HS-5 (cell line): ENCODE results near the gene VANGL2.

Experiments used
- DNase-seq: peaks from one replicate; pipeline ENCODE4 v3.0.0-alpha.2; 2012; ENCODE audit warnings: low read depth

The VANGL2 gene

GRCh38 chr1:160428053-160428452 is 27.7 kb downstream of the VANGL2 start:
- no peak for DNase-seq

- peak; percentile 24 for DNase-seq
Measured at GRCh38 chr1:160428655-160429054, 28.3 kb downstream of the VANGL2 start.

GRCh38 chr1:160429125-160429561 is 28.8 kb downstream of the VANGL2 start:
- DNase-seq = no peak

GRCh38 chr1:160429702-160430535 is 29.6 kb downstream of the VANGL2 start:
- DNase-seq = no peak

GRCh38 chr1:160431006-160431405 is 30.6 kb downstream of the VANGL2 start:
- DNase-seq = no peak

GRCh38 chr1:160431571-160431970 is 31.2 kb downstream of the VANGL2 start:
- no peak for DNase-seq

- DNase-seq = no peak
Measured at GRCh38 chr1:160432371-160432786, 32.0 kb downstream of the VANGL2 start.

- DNase-seq = no peak
Measured at GRCh38 chr1:160436966-160437365, 36.6 kb downstream of the VANGL2 start.

GRCh38 chr1:160437432-160438316 is 37.3 kb downstream of the VANGL2 start:
- no peak for DNase-seq

GRCh38 chr1:160438317-160438918 is 38.1 kb downstream of the VANGL2 start:
- DNase-seq = no peak

GRCh38 chr1:160438935-160439334 is 38.6 kb downstream of the VANGL2 start:
- no peak for DNase-seq

- no peak for DNase-seq
Measured at GRCh38 chr1:160439718-160440117, 39.4 kb downstream of the VANGL2 start.

GRCh38 chr1:160446945-160447600 is 46.7 kb downstream of the VANGL2 start:
- DNase-seq = no peak

GRCh38 chr1:160449494-160449893 is 49.1 kb downstream of the VANGL2 start:
- DNase-seq = no peak

- DNase-seq = no peak
Measured at GRCh38 chr1:160451119-160451858, 50.9 kb downstream of the VANGL2 start.

GRCh38 chr1:160451859-160452232 is 51.5 kb downstream of the VANGL2 start:
- DNase-seq = no peak

GRCh38 chr1:160453443-160453842 is 53.1 kb downstream of the VANGL2 start:
- DNase-seq = no peak

- no peak for DNase-seq
Measured at GRCh38 chr1:160454371-160455152, 54.2 kb downstream of the VANGL2 start.

GRCh38 chr1:160455153-160455517 is 54.8 kb downstream of the VANGL2 start:
- DNase-seq = no peak

- no peak for DNase-seq
Measured at GRCh38 chr1:160459056-160459455, 58.7 kb downstream of the VANGL2 start.

GRCh38 chr1:160459687-160460086 is 59.3 kb downstream of the VANGL2 start:
- DNase-seq = no peak
